ENCODE results near the gene DHRS1. TPM values are rescaled to one million over a fixed set of nuclear protein-coding genes. Genes with fewer than 3 reads are reported as not detected.

The DHRS1 gene
- total and polyA plus RNA-seq, 2 of the 4 experiments (the other 2 are of a cell fraction): 15.8 to 38.6 TPM

DNA sequence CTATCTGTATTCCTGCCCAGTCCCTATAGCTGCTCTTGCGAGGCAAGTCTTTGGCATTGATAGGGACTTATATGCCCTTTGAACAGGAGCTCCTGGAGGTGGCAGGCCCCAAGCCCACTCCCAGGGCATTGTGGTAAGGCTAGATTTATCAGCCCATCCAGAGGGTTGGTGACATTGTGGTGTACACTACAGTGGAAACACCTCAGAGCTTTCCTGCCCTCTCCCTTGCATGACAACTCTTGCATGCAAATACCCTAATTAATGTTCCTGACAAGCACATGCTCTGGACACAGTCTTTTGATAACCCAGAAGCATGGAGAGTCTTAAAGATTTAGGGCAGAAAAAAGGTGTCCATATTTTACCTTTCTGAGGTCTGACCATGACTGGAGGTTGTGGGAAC, 41.0 kb upstream of the DHRS1 start:
- Histone ChIP-seq H2AFZ (replicated peaks; ENCODE audit: low read length, poor library complexity) (no peak overlapping the region), H3K4ac (ENCODE audit: low read depth, low read length) (no peak overlapping the region), H2AK9ac (replicated peaks; ENCODE audit: low read depth, low read length, poor library complexity) (no peak overlapping the region), H3K18ac (ENCODE audit: low read depth, low read length) (no peak overlapping the region), H4K20me1 (ENCODE audit: insufficient read depth, low read length) (no peaks in the 10 kb centered on the region), H4K5ac (ENCODE audit: low read depth, low read length) (no peak overlapping the region), H2BK5ac (ENCODE audit: low read depth, low read length, poor library complexity, severe bottlenecking) (no peak overlapping the region), H3K27ac (ENCODE audit: insufficient read depth, low read length) (no peak overlapping the region), H2BK15ac (ENCODE audit: low read depth, low read length) (no peak overlapping the region), H3K79me1 (ENCODE audit: low read depth in 1 of 2, low read length in 2 of 2) (no peaks in the 10 kb centered on the region), H3K14ac (replicated peaks; ENCODE audit: low read depth, low read length) (no peak overlapping the region), H3K9me1 (ENCODE audit: insufficient read depth, low read length) (no peaks in the 10 kb centered on the region), H4K8ac (ENCODE audit: low read depth in 2 of 2, low read length in 2 of 2) (no peak overlapping the region), H3K56ac (ENCODE audit: extremely low read depth, insufficient read depth, low read length) (no peak overlapping the region), H3K36me3 (ENCODE audit: control insufficient read depth, insufficient read depth, low read length) (no peaks in the 10 kb centered on the region), H2AK5ac (ENCODE audit: low read depth, low read length) (no peak overlapping the region), H3K27me3 (ENCODE audit: control insufficient read depth, insufficient read depth, low read length) (peaks cover 73% of the 10 kb centered on the region), H3K4me1 (ENCODE audit: control insufficient read depth, insufficient read depth, low read length) (no peaks in the 10 kb centered on the region), H2BK120ac (ENCODE audit: low read depth, low read length) (no peak overlapping the region), H3K4me3 (ENCODE audit: insufficient read depth, low read depth, low read length) (no peak overlapping the region), H3K4me2 (ENCODE audit: low read depth, low read length) (no peak overlapping the region), H4K91ac (ENCODE audit: insufficient read depth, low read depth, low read length) (no peak overlapping the region), H3K9ac (ENCODE audit: low read depth, low read length) (no peak overlapping the region), H2BK20ac (ENCODE audit: low read depth, low read length) (no peak overlapping the region), H3K9me3 (ENCODE audit: control insufficient read depth, insufficient read depth, low read length) (no peaks in the 10 kb centered on the region; the same call in 1 of the 2 replicates), H3K23ac (ENCODE audit: low read depth, low read length) (no peak overlapping the region)
- intact Hi-C loops (cut with micrococcal nuclease) (no loop called here), dilution Hi-C loops (cut with HindIII; ENCODE audit: low sequenced_read_pairs, unreplicated experiment) (no loop called here), in situ Hi-C loops (cut with MboI; ENCODE audit: low sequenced_read_pairs) (no loop called here)
- BruUV-seq (replicated peaks): no TSS peak
- ATAC-seq (ENCODE audit: low read depth) (no peak), DNase-seq (no peak)
- ChIA-PET CTCF (no interaction called here), POLR2A (ENCODE audit: unreplicated experiment) (interaction anchor here (0.6 kb wide), 1 partner anchor 207 kb away, joined by 6 read pairs; no protein-coding TSS in a partner anchor)
- no CpG with 5 or more reads among the region's 1 CpG for WGBS, 2 experiments (ENCODE audit: extremely low coverage in 2 of 2, insufficient read length in 1 of 2)
- TF ChIP-seq NFE2L2 (IDR thresholded peaks at IDR 0.05; ENCODE audit: low read depth, low read length) (no peak), POLR2A (IDR thresholded peaks at IDR 0.05; ENCODE audit: low read depth, low read length) (no peak), RAD21 (IDR thresholded peaks at IDR 0.05; ENCODE audit: low read length) (no peak), MAFK (IDR thresholded peaks at IDR 0.05; ENCODE audit: low read depth, low read length) (no peak), SMC3 (IDR thresholded peaks at IDR 0.05; ENCODE audit: low read depth, low read length) (no peak), FOS (IDR thresholded peaks at IDR 0.05; ENCODE audit: low read depth, low read length) (no peak)
- TF ChIP-seq, protein P1, sequence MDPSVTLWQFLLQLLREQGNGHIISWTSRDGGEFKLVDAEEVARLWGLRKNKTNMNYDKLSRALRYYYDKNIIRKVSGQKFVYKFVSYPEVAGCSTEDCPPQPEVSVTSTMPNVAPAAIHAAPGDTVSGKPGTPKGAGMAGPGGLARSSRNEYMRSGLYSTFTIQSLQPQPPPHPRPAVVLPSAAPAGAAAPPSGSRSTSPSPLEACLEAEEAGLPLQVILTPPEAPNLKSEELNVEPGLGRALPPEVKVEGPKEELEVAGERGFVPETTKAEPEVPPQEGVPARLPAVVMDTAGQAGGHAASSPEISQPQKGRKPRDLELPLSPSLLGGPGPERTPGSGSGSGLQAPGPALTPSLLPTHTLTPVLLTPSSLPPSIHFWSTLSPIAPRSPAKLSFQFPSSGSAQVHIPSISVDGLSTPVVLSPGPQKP (IDR thresholded peaks at IDR 0.05; ENCODE audit: borderline replicate concordance, low read depth, low read length): no peak
